Measurements from ENCODE around the gene MMP10.

The MMP10 gene

DNA sequence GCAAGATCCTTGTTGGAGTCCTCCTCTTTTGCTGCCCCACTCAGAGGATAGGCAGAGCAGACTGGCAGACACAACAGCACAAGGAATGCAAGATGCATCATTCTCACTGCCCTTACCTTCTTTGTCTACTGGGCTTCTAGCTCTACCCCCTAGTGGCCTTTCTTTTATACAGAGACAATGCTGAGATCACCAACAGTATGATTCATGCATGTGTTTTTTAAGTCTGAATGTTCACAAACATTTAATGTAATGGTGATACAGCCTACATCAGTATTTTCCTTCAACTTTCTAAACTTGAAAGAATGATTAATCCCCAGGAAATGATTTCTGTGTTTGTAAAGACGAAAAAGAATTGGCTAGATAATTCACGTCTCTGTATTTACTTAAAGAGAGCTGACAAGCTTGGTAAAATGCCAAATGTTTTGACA lies at the start of gene MMP10:
Gene MMP10 (minus strand): TSS at position 138 of the 428 bp plus-strand sequence. CDS start 37 bp downstream, at position 101.
- Histone ChIP-seq H3K4me1 (ENCODE audit: control insufficient read depth in 1 of 2, insufficient read depth in 2 of 2, low read length in 2 of 2) (no peaks in the 10 kb centered on the region), H3K9ac (ENCODE audit: low read depth in 1 of 2, low read length in 2 of 2) (no peak within 1 kb of the TSS), H3K27ac (ENCODE audit: low read depth, low read length) (no peak within 1 kb of the TSS), H3K36me3 (ENCODE audit: control insufficient read depth in 1 of 2, insufficient read depth in 2 of 2, low read length in 2 of 2) (no peaks in the 10 kb centered on the region), H3K9me3 (ENCODE audit: control insufficient read depth in 1 of 2, low read length in 2 of 2) (no peaks in the 10 kb centered on the region), H3K27me3 (ENCODE audit: control insufficient read depth in 1 of 2, insufficient read depth in 2 of 2, low read length in 2 of 2) (no peaks in the 10 kb centered on the region), H3K4me3 (ENCODE audit: low read depth in 1 of 2, low read length in 2 of 2) (no peak within 1 kb of the TSS)

DNA sequence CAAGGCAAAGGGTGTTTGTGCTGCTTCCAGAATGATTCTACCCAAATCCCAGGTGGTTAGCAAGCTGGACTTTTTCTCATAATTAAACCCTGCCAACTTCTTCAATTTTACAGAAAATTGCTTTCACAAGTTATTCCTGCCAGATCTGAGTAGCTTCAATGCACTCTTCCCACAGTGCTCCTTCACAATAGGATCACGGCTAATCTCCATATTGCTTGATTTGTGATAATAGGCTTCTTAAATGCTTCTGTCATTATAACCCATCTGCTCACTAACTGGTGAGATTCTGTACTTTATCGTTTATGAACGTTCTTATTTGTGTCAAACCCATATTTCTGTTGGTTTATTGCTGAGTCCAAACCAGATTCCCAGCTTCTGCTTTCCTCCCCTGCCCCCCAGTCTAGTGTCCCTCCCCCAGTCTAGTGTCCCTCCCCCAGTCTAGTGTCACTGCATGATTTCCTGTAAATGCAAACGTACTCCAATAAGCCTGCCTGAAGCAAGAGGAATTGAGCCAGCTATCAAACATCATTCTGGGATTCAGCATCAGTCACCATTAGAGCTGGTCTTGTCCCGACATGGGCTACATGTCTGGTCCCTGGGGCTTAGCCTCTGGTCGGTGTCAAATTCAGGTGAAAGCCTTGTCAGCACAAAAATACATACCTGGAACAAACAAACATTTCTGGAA lies 49.0 kb upstream of the MMP10 start:
- Histone ChIP-seq H3K9ac (ENCODE audit: low read depth in 1 of 2, low read length in 2 of 2) (no peak overlapping the region), H3K4me1 (ENCODE audit: control insufficient read depth in 1 of 2, insufficient read depth in 2 of 2, low read length in 2 of 2) (peaks cover 0 to 3% of the 10 kb centered on the region in 2 donors), H3K9me3 (ENCODE audit: control insufficient read depth in 1 of 2, low read length in 2 of 2) (no peaks in the 10 kb centered on the region), H3K36me3 (ENCODE audit: control insufficient read depth in 1 of 2, insufficient read depth in 2 of 2, low read length in 2 of 2) (no peaks in the 10 kb centered on the region), H3K4me3 (ENCODE audit: low read depth in 1 of 2, low read length in 2 of 2) (no peak overlapping the region), H3K27me3 (ENCODE audit: control insufficient read depth in 1 of 2, insufficient read depth in 2 of 2, low read length in 2 of 2) (no peaks in the 10 kb centered on the region), H3K27ac (ENCODE audit: low read depth, low read length) (no peak overlapping the region)

- no peaks in the 10 kb centered on the region for H3K9me3 ChIP-seq (ENCODE audit: control insufficient read depth in 1 of 2, low read length in 2 of 2)
- H3K4me1 ChIP-seq (ENCODE audit: control insufficient read depth in 1 of 2, insufficient read depth in 2 of 2, low read length in 2 of 2), result no peaks in the 10 kb centered on the region
- no peak overlapping the region for H3K4me3 ChIP-seq (ENCODE audit: low read depth in 1 of 2, low read length in 2 of 2)
- H3K27ac ChIP-seq (ENCODE audit: low read depth, low read length), result no peak overlapping the region
- no peaks in the 10 kb centered on the region for H3K36me3 ChIP-seq (ENCODE audit: control insufficient read depth in 1 of 2, insufficient read depth in 2 of 2, low read length in 2 of 2)
- no peaks in the 10 kb centered on the region for H3K27me3 ChIP-seq (ENCODE audit: control insufficient read depth in 1 of 2, insufficient read depth in 2 of 2, low read length in 2 of 2)
- H3K9ac ChIP-seq (ENCODE audit: low read depth in 1 of 2, low read length in 2 of 2), result no peak overlapping the region
Measured at GRCh38 chr11:102824556-102824955, 44.1 kb upstream of the MMP10 start.

DNA sequence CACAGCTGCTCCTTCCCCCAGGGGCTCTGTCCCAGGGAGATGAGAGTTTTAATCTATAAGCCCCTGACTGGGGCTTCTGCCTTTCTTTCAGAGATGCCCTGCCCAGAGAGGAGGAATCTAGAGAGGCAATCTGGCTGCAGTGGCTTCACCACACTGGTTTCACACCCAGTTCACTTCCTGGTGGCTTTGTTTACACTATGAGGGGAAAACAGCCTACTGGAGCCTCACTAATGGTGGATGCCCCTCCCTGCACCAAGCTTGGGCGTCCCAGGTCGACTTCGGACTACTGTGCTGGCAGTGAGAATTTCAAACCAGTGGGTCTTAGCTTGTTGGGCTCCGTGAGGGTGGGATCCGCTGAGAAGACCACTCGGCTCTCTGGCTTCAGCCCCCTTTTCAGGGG lies 39.1 kb upstream of the MMP10 start:
- Histone ChIP-seq H3K36me3 (ENCODE audit: control insufficient read depth in 1 of 2, insufficient read depth in 2 of 2, low read length in 2 of 2) (no peaks in the 10 kb centered on the region), H3K27me3 (ENCODE audit: control insufficient read depth in 1 of 2, insufficient read depth in 2 of 2, low read length in 2 of 2) (no peaks in the 10 kb centered on the region), H3K4me1 (ENCODE audit: control insufficient read depth in 1 of 2, insufficient read depth in 2 of 2, low read length in 2 of 2) (no peaks in the 10 kb centered on the region)

GRCh38 chr11:102813484-102813883 lies 33.1 kb upstream of the MMP10 start:
- Histone ChIP-seq H3K27me3 (ENCODE audit: control insufficient read depth in 1 of 2, insufficient read depth in 2 of 2, low read length in 2 of 2) (no peaks in the 10 kb centered on the region), H3K36me3 (ENCODE audit: control insufficient read depth in 1 of 2, insufficient read depth in 2 of 2, low read length in 2 of 2) (no peaks in the 10 kb centered on the region), H3K4me1 (ENCODE audit: control insufficient read depth in 1 of 2, insufficient read depth in 2 of 2, low read length in 2 of 2) (peaks cover 4 to 9% of the 10 kb centered on the region in 2 donors), H3K4me3 (ENCODE audit: low read depth in 1 of 2, low read length in 2 of 2) (no peak overlapping the region), H3K9ac (ENCODE audit: low read depth in 1 of 2, low read length in 2 of 2) (no peak overlapping the region), H3K9me3 (ENCODE audit: control insufficient read depth in 1 of 2, low read length in 2 of 2) (no peaks in the 10 kb centered on the region), H3K27ac (ENCODE audit: low read depth, low read length) (no peak overlapping the region)

More for the DNA sequence above, 39.1 kb upstream of the MMP10 start:
- no peak overlapping the region for H3K27ac ChIP-seq (ENCODE audit: low read depth, low read length)
- no peak overlapping the region for H3K4me3 ChIP-seq (ENCODE audit: low read depth in 1 of 2, low read length in 2 of 2)
- no peaks in the 10 kb centered on the region for H3K9me3 ChIP-seq (ENCODE audit: control insufficient read depth in 1 of 2, low read length in 2 of 2)
- no peak overlapping the region for H3K9ac ChIP-seq (ENCODE audit: low read depth in 1 of 2, low read length in 2 of 2)

DNA sequence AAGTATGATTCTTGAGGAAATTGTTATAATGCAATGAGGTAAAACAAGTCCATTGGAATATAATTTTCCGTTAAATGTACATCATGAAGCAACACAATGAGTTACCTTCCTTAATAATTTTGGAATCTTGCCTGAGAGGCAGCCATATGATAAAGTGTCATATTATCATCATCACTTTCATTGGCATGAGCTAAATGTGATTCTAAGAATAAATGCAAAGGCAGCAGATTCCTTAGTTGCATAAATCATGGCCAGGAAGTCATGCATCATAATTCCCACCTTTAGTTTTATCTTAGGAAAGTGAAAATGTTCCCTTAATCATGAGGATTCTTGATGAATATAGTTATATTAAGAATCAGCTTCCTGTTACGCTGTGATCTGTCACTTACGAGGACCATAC lies 31.8 kb upstream of the MMP10 start:
- H3K27ac ChIP-seq (ENCODE audit: low read depth, low read length), result no peak overlapping the region
- peaks cover 4 to 9% of the 10 kb centered on the region in 2 donors for H3K4me1 ChIP-seq (ENCODE audit: control insufficient read depth in 1 of 2, insufficient read depth in 2 of 2, low read length in 2 of 2)
- no peaks in the 10 kb centered on the region for H3K36me3 ChIP-seq (ENCODE audit: control insufficient read depth in 1 of 2, insufficient read depth in 2 of 2, low read length in 2 of 2)
- no peak overlapping the region for H3K4me3 ChIP-seq (ENCODE audit: low read depth in 1 of 2, low read length in 2 of 2)
- H3K27me3 ChIP-seq (ENCODE audit: control insufficient read depth in 1 of 2, insufficient read depth in 2 of 2, low read length in 2 of 2), result no peaks in the 10 kb centered on the region
- H3K9ac ChIP-seq (ENCODE audit: low read depth in 1 of 2, low read length in 2 of 2), result no peak overlapping the region
- H3K9me3 ChIP-seq (ENCODE audit: control insufficient read depth in 1 of 2, low read length in 2 of 2), result no peaks in the 10 kb centered on the region

DNA sequence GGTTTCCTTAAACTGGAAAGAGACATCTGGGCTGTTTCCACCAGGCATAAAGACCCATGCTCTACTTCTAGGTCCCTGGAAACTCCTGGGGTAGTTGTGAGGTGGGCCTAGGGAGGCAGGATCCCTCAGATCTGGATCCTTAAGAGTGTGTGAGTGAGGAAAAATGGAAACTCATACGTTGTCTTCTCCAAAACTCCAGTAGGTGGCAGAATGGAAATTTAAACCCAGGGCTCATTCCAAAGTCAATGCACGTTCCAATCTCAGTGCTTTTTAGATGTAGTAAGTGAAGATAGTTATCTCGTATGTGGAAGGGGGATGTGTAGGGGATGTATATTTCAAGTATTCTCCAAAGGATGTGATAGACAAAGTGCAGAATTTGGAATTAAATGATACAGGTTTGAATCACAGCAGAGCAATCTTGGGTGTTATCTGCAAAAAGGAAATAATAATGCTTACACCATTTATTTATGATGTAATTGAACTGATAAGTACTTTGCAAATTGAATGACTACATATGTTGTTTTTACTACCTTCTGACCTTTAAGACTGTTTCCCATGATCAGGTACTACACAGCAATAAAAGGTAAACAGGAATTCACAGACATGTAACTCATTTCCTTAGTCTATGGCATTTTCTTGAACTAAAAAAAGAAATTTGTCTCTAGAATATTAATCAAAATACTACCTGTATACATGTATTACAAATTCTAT lies 30.7 kb upstream of the MMP10 start:
- Histone ChIP-seq H3K36me3 (ENCODE audit: control insufficient read depth in 1 of 2, insufficient read depth in 2 of 2, low read length in 2 of 2) (no peaks in the 10 kb centered on the region), H3K27ac (ENCODE audit: low read depth, low read length) (no peak overlapping the region), H3K27me3 (ENCODE audit: control insufficient read depth in 1 of 2, insufficient read depth in 2 of 2, low read length in 2 of 2) (no peaks in the 10 kb centered on the region), H3K4me3 (ENCODE audit: low read depth in 1 of 2, low read length in 2 of 2) (no peak overlapping the region), H3K9me3 (ENCODE audit: control insufficient read depth in 1 of 2, low read length in 2 of 2) (no peaks in the 10 kb centered on the region), H3K4me1 (ENCODE audit: control insufficient read depth in 1 of 2, insufficient read depth in 2 of 2, low read length in 2 of 2) (peaks cover 4 to 9% of the 10 kb centered on the region in 2 donors), H3K9ac (ENCODE audit: low read depth in 1 of 2, low read length in 2 of 2) (no peak overlapping the region)

DNA sequence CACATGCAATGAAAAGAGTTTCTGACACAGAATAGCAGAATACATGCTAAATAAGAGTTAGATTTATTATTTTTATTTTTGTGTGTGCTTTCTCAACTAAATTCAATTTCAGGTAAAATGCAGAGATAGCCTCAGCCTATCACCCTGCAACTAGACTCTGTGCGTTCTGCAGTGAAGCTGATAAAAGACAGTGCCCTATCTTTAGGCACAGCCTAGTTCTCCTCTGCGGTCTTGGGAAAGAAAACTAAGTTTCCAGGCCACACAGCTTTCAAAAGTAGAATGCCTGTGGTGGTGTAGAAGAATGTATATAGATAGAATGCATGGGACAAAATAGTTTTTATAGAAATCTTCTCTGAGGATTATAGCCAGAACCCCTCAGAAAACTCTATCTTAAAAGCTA lies 29.5 kb upstream of the MMP10 start:
- Histone ChIP-seq H3K36me3 (ENCODE audit: control insufficient read depth in 1 of 2, insufficient read depth in 2 of 2, low read length in 2 of 2) (no peaks in the 10 kb centered on the region), H3K4me1 (ENCODE audit: control insufficient read depth in 1 of 2, insufficient read depth in 2 of 2, low read length in 2 of 2) (peaks cover 4 to 9% of the 10 kb centered on the region in 2 donors), H3K9me3 (ENCODE audit: control insufficient read depth in 1 of 2, low read length in 2 of 2) (no peaks in the 10 kb centered on the region), H3K9ac (ENCODE audit: low read depth in 1 of 2, low read length in 2 of 2) (no peak overlapping the region), H3K27ac (ENCODE audit: low read depth, low read length) (no peak overlapping the region), H3K27me3 (ENCODE audit: control insufficient read depth in 1 of 2, insufficient read depth in 2 of 2, low read length in 2 of 2) (no peaks in the 10 kb centered on the region), H3K4me3 (ENCODE audit: low read depth in 1 of 2, low read length in 2 of 2) (no peak overlapping the region)

DNA sequence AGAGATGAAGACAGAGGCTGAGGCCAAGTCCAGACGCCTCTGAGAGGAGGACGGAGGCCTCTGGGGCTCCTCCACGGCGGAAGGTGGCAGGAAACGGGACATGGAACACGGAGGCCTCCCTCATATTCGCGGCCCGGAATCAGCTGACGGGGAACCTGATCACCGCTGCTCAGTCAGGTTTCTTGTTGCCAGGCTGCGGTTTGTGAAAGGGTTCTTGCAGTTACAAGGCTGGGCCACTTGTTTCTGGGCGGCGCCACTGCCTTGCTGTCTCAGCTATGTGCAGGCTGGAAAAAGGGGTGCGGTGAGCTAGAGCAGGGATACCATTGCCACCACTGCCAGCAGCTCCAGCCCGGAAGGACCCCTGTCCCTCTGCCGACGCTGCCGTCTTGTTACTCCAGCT lies 27.5 kb upstream of the MMP10 start:
- no peaks in the 10 kb centered on the region for H3K27me3 ChIP-seq (ENCODE audit: control insufficient read depth in 1 of 2, insufficient read depth in 2 of 2, low read length in 2 of 2)
- peaks cover 4 to 9% of the 10 kb centered on the region in 2 donors for H3K4me1 ChIP-seq (ENCODE audit: control insufficient read depth in 1 of 2, insufficient read depth in 2 of 2, low read length in 2 of 2)
- H3K27ac ChIP-seq (ENCODE audit: low read depth, low read length), result no peak overlapping the region
- no peaks in the 10 kb centered on the region for H3K36me3 ChIP-seq (ENCODE audit: control insufficient read depth in 1 of 2, insufficient read depth in 2 of 2, low read length in 2 of 2)
- H3K9ac ChIP-seq (ENCODE audit: low read depth in 1 of 2, low read length in 2 of 2), result no peak overlapping the region
- no peaks in the 10 kb centered on the region for H3K9me3 ChIP-seq (ENCODE audit: control insufficient read depth in 1 of 2, low read length in 2 of 2)
- H3K4me3 ChIP-seq (ENCODE audit: low read depth in 1 of 2, low read length in 2 of 2), result no peak overlapping the region

DNA sequence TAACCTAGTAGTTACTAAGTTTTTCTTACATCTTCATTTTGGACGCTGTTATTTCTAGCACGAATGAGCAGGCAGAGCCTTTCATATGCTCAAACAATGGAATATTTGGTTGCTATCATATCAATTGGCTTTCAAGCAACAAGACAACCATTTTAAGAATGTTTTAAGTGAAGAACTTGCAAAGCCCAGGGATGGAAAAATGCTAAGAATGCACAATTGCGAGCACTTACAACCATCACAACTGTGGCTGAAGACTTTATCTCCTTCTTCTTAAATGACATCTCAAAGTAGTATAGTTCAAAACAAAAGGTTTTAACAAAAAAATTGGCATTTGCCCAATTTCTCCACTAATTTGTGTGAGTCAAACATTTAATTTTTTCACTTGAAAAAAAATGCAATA lies 25.9 kb upstream of the MMP10 start:
- H3K27me3 ChIP-seq (ENCODE audit: control insufficient read depth in 1 of 2, insufficient read depth in 2 of 2, low read length in 2 of 2), result no peaks in the 10 kb centered on the region
- no peak overlapping the region for H3K9ac ChIP-seq (ENCODE audit: low read depth in 1 of 2, low read length in 2 of 2)
- peaks cover 0 to 6% of the 10 kb centered on the region in 2 donors for H3K4me1 ChIP-seq (ENCODE audit: control insufficient read depth in 1 of 2, insufficient read depth in 2 of 2, low read length in 2 of 2)
- H3K9me3 ChIP-seq (ENCODE audit: control insufficient read depth in 1 of 2, low read length in 2 of 2), result no peaks in the 10 kb centered on the region
- H3K36me3 ChIP-seq (ENCODE audit: control insufficient read depth in 1 of 2, insufficient read depth in 2 of 2, low read length in 2 of 2), result no peaks in the 10 kb centered on the region
- H3K27ac ChIP-seq (ENCODE audit: low read depth, low read length), result no peak overlapping the region
- H3K4me3 ChIP-seq (ENCODE audit: low read depth in 1 of 2, low read length in 2 of 2), result no peak overlapping the region
